ENCODE measurements around the gene SEPTIN12. TPM values are rescaled to one million over a fixed set of nuclear protein-coding genes. Genes with fewer than 3 reads are reported as not detected.
A peak's percentile ranks its signal among the peaks of the same experiment; 100 is the strongest.

SEPTIN12 gene
- total and polyA plus RNA-seq, 10 of the 15 experiments (the other 5 are each of a cell fraction or from before 2014, with no cell fraction given): not detected

GRCh38 chr16:4799171-4799855 lies 11.2 kb upstream of the SEPTIN12 start:
- POLR2A ChIA-PET: interaction anchor here (1.7 to 2.1 kb wide), 2 partner anchors 31 to 65 kb away, joined by 5 to 8 read pairs; partner anchors contain the start of genes ANKS3 and DNAAF8
- intact Hi-C loops (cut with micrococcal nuclease; ENCODE audit: unreplicated experiment): no loop called here

GRCh38 chr16:4798456-4798855 lies 10.3 kb upstream of the SEPTIN12 start:
- ChIA-PET CTCF (interaction anchor here (1.0 kb wide), 1 partner anchor 105 kb away, joined by 3 read pairs; no protein-coding TSS in a partner anchor), POLR2A (no interaction called here), SMC1A (ENCODE audit: uncharacterized antibody, unreplicated experiment) (no interaction called here), RAD21 (ENCODE audit: unreplicated experiment) (no interaction called here)
- intact Hi-C loops (cut with micrococcal nuclease; ENCODE audit: unreplicated experiment) (no loop called here), in situ Hi-C loops (cut with MboI) (no loop called here)
- H2AFZ ChIP-seq (ENCODE audit: control insufficient read depth, low read depth, low read length): no peak overlapping the region
- H3K27ac ChIP-seq (ENCODE audit: control insufficient read depth, insufficient read depth): no peak overlapping the region
- no peak for DNase-seq (ENCODE audit: low read depth, low spot score)
- ATAC-seq: no peak
- 72% methylated on average over 16 of the region's 16 CpGs for WGBS (ENCODE audit: insufficient coverage, insufficient replicate concordance, low lambda C conversion rate, missing lambda C conversion rate)
- no peak overlapping the region for H3K4me3 ChIP-seq
- no TSS peak for BruUV-seq (replicated peaks)
- no peaks in the 10 kb centered on the region for H4K20me1 ChIP-seq (ENCODE audit: control insufficient read depth, insufficient read depth)
- no peak for FAIRE-seq
- no peak overlapping the region for H3K9ac ChIP-seq (ENCODE audit: control insufficient read depth, insufficient read depth, low read length)
- no peaks in the 10 kb centered on the region for H3K79me2 ChIP-seq (ENCODE audit: control insufficient read depth, insufficient read depth, low read length)
- no peaks in the 10 kb centered on the region for H3K9me3 ChIP-seq (replicated peaks; ENCODE audit: control insufficient read depth, insufficient read depth, low read length)
- H3K4me2 ChIP-seq (ENCODE audit: control insufficient read depth, insufficient read depth): no peak overlapping the region
- H3K36me3 ChIP-seq (ENCODE audit: control insufficient read depth in 2 of 2, insufficient read depth in 2 of 2, low read length in 1 of 2): no peaks in the 10 kb centered on the region
- H3K27me3 ChIP-seq (replicated peaks in 1 of 2; ENCODE audit: control insufficient read depth in 2 of 2, insufficient read depth in 2 of 2, low read length in 1 of 2): no peaks in the 10 kb centered on the region
- peaks cover 20% of the 10 kb centered on the region for H3K4me1 ChIP-seq (ENCODE audit: control insufficient read depth, insufficient read depth, low read length)
- TF ChIP-seq YY1 (IDR thresholded peaks at IDR 0.05; ENCODE audit: low read depth, low read length): no peak
- TF ChIP-seq, protein P1, sequence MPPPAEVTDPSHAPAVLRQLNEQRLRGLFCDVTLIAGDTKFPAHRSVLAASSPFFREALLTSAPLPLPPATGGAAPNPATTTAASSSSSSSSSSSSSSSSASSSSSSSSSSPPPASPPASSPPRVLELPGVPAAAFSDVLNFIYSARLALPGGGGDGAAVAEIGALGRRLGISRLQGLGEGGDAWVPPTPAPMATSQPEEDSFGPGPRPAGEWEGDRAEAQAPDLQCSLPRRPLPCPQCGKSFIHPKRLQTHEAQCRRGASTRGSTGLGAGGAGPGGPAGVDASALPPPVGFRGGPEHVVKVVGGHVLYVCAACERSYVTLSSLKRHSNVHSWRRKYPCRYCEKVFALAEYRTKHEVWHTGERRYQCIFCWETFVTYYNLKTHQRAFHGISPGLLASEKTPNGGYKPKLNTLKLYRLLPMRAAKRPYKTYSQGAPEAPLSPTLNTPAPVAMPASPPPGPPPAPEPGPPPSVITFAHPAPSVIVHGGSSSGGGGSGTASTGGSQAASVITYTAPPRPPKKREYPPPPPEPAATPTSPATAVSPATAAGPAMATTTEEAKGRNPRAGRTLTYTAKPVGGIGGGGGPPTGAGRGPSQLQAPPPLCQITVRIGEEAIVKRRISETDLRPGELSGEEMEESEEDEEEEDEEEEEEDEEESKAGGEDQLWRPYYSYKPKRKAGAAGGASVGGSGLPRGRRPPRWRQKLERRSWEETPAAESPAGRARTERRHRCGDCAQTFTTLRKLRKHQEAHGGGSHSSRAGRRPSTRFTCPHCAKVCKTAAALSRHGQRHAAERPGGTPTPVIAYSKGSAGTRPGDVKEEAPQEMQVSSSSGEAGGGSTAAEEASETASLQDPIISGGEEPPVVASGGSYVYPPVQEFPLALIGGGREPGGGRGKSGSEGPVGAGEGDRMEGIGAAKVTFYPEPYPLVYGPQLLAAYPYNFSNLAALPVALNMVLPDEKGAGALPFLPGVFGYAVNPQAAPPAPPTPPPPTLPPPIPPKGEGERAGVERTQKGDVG (CRISPR knock-in tag; IDR thresholded peaks at IDR 0.05): no peak
- no peak for TF ChIP-seq CEBPZ (IDR thresholded peaks at IDR 0.05; ENCODE audit: low read depth, low read length)
- no peak for TF ChIP-seq TARDBP (IDR thresholded peaks at IDR 0.05; ENCODE audit: borderline replicate concordance)
- no peak for TF ChIP-seq EZH2 (IDR thresholded peaks at IDR 0.05; ENCODE audit: borderline replicate concordance, control insufficient read depth, low read depth, low read length)
- no peak for TF ChIP-seq CHD4 (IDR thresholded peaks at IDR 0.05)
- TF ChIP-seq STAT3 (IDR thresholded peaks at IDR 0.05; ENCODE audit: low read depth, low read length): no peak
- no peak for TF ChIP-seq TCF12 (IDR thresholded peaks at IDR 0.05; ENCODE audit: low read depth, low read length)

More at GRCh38 chr16:4799171-4799855, 11.2 kb upstream of the SEPTIN12 start:
- Histone ChIP-seq H3K36me3 (ENCODE audit: control insufficient read depth in 2 of 2, insufficient read depth in 2 of 2, low read length in 1 of 2) (no peaks in the 10 kb centered on the region; a peak in 1 of 4 replicates), H3K4me2 (ENCODE audit: control insufficient read depth, insufficient read depth) (peak overlapping the region; percentile 97), H3K27me3 (replicated peaks in 1 of 2; ENCODE audit: control insufficient read depth in 2 of 2, insufficient read depth in 2 of 2, low read length in 1 of 2) (no peaks in the 10 kb centered on the region), H3K79me2 (ENCODE audit: control insufficient read depth, insufficient read depth, low read length) (no peaks in the 10 kb centered on the region), H2AFZ (ENCODE audit: control insufficient read depth, low read depth, low read length) (no peak overlapping the region), H4K20me1 (ENCODE audit: control insufficient read depth, insufficient read depth) (no peaks in the 10 kb centered on the region), H3K27ac (ENCODE audit: control insufficient read depth, insufficient read depth) (no peak overlapping the region), H3K9ac (ENCODE audit: control insufficient read depth, insufficient read depth, low read length) (no peak overlapping the region), H3K9me3 (replicated peaks; ENCODE audit: control insufficient read depth, insufficient read depth, low read length) (no peaks in the 10 kb centered on the region), H3K4me1 (ENCODE audit: control insufficient read depth, insufficient read depth, low read length) (peaks cover 20% of the 10 kb centered on the region), H3K4me3 (peak overlapping the region; percentile 72; the same call in 1 of the 2 replicates)
- in situ Hi-C loops (cut with MboI): no loop called here
- ChIA-PET SMC1A (ENCODE audit: uncharacterized antibody, unreplicated experiment) (interaction anchor here (1.4 kb wide), 2 partner anchors 9 to 65 kb away, joined by 4 to 5 read pairs; partner anchors contain the start of genes ANKS3 and DNAAF8), RAD21 (ENCODE audit: unreplicated experiment) (interaction anchor here (0.7 to 1.2 kb wide), 2 partner anchors 27 to 31 kb away, joined by 3 to 6 read pairs; no protein-coding TSS in a partner anchor), CTCF (interaction anchor here (0.8 to 1.0 kb wide), 3 partner anchors 105 to 186 kb away, joined by 3 to 4 read pairs (median 3); no protein-coding TSS in a partner anchor)
- WGBS (ENCODE audit: insufficient coverage, insufficient replicate concordance, low lambda C conversion rate, missing lambda C conversion rate): 63% methylated on average over 19 of the region's 19 CpGs
- TF ChIP-seq IRF4 (IDR thresholded peaks at IDR 0.05; ENCODE audit: low read depth, low read length) (no peak), SMARCA5 (IDR thresholded peaks at IDR 0.05) (no peak), MYC (IDR thresholded peaks at IDR 0.05; ENCODE audit: insufficient read depth, insufficient read length, insufficient replicate concordance, low read length, severe bottlenecking) (no peak), NFYB (IDR thresholded peaks at IDR 0.05; ENCODE audit: insufficient read depth, low read depth, low read length) (no peak)
- no peak for FAIRE-seq
- BruUV-seq (replicated peaks): no TSS peak
- no peak for DNase-seq (ENCODE audit: low read depth, low spot score)
- no peak for ATAC-seq
